GM21619 (cell line): Measurements from ENCODE around the gene ADAM30.

Experiments
- ATAC-seq: cut with Tn5 transposase; IDR thresholded peaks from one replicate; pipeline ENCODE4 v1.9.1; 2021; ENCODE audit not compliant: unreplicated experiment

The ADAM30 gene

DNA sequence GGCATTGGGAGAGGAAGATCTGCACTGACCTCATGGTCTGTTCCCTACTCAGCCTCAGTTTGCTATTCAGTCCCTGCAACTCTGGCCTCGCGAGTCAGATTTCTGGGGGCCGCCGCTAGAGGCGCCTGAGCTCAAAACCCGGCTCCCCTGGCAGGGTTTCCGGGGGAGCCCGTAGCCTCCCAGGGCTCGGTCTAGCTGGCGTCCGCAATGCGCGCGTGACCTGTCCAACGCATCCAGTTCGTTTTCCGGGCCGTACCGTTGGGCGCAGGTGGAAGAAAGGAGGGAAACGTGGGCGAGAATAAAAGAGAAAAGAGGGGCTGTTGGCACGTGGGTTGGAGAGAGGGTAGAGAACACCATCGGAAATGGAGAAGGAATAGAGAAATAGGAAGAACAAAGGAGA lies at the start of gene ADAM30:
TSS of gene ADAM30 (minus strand) at position 213 of the 400 bp plus-strand sequence. CDS start at position 34, 179 bp downstream.
- ATAC-seq = no peak

DNA sequence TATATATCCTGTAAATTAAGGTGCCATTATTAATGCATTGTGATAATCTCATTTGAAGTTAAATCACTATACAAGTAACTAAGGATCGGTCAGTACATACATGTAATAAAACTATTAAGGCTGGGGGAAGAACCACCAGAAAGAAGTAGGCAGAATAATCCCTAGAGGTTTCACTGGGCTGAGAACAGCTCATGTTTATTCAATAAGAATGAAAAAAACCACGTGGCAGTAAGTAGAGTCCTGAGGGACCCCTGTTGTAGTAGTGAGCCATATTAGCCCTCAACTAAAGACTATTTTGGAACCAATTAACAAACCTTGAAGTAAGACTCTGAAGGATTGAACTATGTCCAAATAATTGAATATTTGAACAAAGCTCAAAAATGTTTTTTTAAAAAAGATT lies 46.9 kb upstream of the ADAM30 start:
- no peak for ATAC-seq

GRCh38 chr1:119941392-119941791 lies 45.1 kb upstream of the ADAM30 start:
- no peak for ATAC-seq

- ATAC-seq = no peak
Measured at GRCh38 chr1:119940697-119941096, 44.4 kb upstream of the ADAM30 start.

GRCh38 chr1:119937198-119937597 lies 40.9 kb upstream of the ADAM30 start:
- no peak for ATAC-seq

DNA sequence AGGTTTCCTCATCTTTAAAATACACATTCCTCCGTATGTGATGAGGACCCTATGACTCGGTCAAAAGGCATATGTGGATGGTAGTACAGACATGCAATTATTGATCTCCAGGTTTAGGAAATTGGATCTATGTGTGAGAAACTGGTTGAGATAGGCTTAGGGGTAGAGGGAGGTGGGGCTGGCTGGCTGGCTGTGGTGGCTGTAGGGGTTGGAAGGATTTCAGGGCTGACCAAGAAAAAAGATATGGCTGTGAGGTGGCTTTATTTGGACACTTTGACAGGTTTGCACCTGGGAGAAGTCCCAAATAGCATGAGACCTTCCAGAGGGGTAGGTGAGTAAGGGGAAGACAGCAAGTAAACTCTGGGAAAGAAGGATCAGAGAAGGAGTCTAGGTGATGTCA lies 39.6 kb upstream of the ADAM30 start:
- ATAC-seq = no peak

- no peak for ATAC-seq
Measured at GRCh38 chr1:119935373-119935772, 39.1 kb upstream of the ADAM30 start.

DNA sequence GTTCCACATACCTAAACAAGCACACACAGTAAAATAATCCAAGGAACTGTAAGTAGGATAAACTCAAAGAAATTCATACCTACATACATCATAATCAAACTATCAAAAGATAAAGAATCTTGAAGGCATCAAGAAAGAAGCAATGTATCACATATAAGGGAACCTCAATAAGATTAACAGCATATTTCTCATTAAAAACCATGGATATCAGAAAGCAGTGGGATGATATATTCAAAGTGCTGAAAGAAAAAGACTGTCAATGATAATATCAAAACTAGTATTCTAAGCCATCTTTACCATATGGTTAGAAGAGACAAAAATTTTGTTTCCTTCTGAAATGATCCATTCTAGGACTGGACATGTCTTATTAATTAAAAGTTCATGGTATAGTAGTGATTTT lies 37.1 kb upstream of the ADAM30 start:
- ATAC-seq = no peak

- ATAC-seq = no peak
Measured at GRCh38 chr1:119929643-119930315, 33.5 kb upstream of the ADAM30 start.

DNA sequence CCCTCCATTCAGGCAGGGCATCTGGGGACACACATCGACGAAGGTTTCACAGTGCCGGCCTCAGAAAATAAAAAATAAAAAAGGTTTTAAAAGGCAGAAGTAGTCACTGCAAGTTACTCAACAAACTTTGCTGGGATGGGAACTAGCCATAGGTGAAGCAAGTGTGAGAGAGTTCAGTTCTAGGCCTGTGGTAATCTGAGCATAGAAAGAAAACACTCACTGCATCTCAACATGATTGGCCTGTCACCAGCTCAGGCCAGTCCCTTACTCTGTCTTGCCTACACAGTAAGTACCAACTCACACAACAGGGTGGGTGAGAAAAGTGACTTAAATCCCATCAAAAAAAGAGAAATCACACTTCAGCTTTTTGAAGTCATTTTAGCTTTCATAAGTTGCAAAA lies 30.2 kb upstream of the ADAM30 start:
- no peak for ATAC-seq

DNA sequence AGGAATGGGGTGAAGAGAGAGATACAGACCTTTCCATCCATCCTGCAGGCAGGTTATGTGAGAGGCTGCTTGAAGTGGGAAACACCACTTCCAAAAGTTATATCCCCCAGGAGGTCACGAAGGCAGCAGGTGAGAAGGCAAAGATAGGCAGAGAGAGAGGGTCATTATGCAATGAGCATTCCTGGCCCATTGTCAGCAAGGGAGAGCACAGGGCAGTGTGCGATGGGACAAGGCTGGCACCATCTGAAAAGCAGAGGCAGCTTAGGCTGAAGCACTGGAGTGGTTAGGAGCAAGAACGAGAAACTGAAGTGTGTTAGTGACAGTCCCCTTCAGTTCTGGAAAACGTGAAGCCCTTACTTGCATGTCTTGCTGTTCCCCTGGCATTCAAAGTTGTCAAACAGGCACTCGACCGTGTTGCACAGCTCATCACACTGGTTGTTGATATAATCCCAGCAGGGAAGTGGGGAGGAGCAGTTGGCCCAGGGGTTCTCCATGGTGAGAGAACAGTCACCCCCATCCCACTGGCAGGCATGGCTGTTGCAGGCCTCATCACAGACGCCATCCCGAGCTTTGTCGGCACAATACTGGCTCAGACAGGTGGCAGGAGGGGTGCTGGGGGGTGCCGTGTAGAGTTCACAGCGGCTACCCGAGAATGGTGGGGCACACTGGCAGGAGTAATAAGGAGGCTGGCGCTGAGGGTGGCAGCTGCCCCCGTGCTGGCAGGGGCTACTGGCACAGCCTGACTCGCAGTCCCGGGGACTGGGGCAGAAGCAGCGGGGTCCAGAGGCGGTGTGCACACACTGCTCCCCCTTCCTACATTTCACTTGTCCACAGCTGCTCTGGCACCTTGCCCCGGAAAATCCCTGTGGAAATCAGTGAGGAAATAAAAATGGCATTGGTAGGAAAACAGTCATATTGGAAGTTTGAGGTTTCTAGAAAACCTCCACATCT lies 28.9 kb upstream of the ADAM30 start:
- ATAC-seq = no peak

GRCh38 chr1:119920104-119920968 lies 24.0 kb upstream of the ADAM30 start:
- no peak for ATAC-seq

DNA sequence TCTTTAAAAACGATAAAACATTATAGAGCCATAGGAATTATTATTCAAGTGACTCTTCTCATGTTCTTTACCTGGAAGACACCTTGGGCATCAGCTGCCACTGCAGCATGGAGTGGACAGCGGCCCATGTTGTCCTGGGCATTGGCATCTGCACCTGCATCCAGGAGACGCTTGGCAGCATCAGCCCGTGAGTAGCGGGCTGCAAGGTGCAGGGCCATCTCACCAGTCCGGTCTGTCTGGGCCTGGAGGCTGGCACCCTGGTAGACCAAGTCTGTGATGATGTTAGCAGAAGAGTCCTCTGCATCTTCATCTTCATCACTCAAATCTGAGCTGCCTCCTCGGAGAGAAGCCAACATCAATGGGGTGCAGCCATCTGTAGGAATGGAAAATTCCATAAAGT lies 22.9 kb upstream of the ADAM30 start:
- no peak for ATAC-seq

GRCh38 chr1:119918301-119918700 lies 22.0 kb upstream of the ADAM30 start:
- no peak for ATAC-seq

GRCh38 chr1:119917304-119918055 lies 21.2 kb upstream of the ADAM30 start:
- ATAC-seq = no peak

DNA sequence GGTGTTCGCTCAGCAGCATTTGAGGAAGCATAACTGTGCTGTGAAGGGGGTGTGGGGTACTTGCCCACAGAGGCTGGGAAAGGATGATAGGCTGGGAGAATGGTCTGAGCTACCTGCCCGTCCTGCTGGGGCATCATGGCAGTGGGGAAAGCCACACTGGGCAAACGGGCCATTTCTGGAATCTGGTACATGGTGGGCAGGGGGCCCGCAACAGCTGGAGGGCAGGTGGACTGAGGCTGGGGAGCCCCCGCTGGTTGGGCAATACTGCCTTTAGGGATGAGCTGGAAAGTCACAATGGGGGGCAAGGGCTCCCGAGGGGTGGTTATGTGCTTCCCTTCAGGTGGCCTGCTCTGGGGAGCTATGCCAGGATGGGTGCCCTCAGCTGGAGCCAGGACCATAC lies 19.2 kb upstream of the ADAM30 start:
- ATAC-seq = no peak

- no peak for ATAC-seq
Measured at GRCh38 chr1:119914071-119914470, 17.8 kb upstream of the ADAM30 start.

- ATAC-seq = no peak
Measured at GRCh38 chr1:119912963-119913362, 16.6 kb upstream of the ADAM30 start.

GRCh38 chr1:119911775-119912174 lies 15.5 kb upstream of the ADAM30 start:
- ATAC-seq = no peak

GRCh38 chr1:119910618-119911017 lies 14.3 kb upstream of the ADAM30 start:
- no peak for ATAC-seq
